MG63 (cell line): ENCODE measurements around the gene RSPH10B. TPM values are rescaled to one million over a fixed set of nuclear protein-coding genes. Genes with fewer than 3 reads are reported as not detected.
"Not testable (repeated sequence)": the region's sequence is repeated elsewhere in the genome, so short reads cannot be mapped to it uniquely, and the experiment has no call there.

Experiments
- DNase-seq: peaks from one replicate; pipeline ENCODE4 v3.0.0-alpha.2; 2020
- H3K27me3 ChIP-seq: fragments of 250-450 bp; sonication (Bioruptor Pico); 2 replicates; pipeline ENCODE4 v1.5.1; 2020; ENCODE audit warnings: mild to moderate bottlenecking, moderate library complexity
- H3K36me3 ChIP-seq: fragments of 250-450 bp; sonication (Bioruptor Pico); 2 replicates; pipeline ENCODE4 v1.5.1; 2020; ENCODE audit warnings: mild to moderate bottlenecking, moderate library complexity
- H3K4me3 ChIP-seq: fragments of 250-450 bp; sonication (Bioruptor Pico); 2 replicates; pipeline ENCODE4 v1.5.1; 2020; ENCODE audit warnings: mild to moderate bottlenecking, moderate library complexity
- H3K9me3 ChIP-seq: fragments of 250-450 bp; sonication (Bioruptor Pico); 2 replicates; pipeline ENCODE4 v1.5.1; 2020; ENCODE audit warnings: mild to moderate bottlenecking, moderate library complexity
- total RNA-seq: library from RNA; depleted of rRNA; stranded (reverse); fragments of >200 nt; shearing (Covaris generic); gene quantifications from 2 replicates; pipeline ENCODE4 v1.2.3, GENCODE V29; 2014; ENCODE audit warnings: low replicate concordance; rRNA removed

Gene RSPH10B
- not detected in 2 replicates for total RNA-seq

DNA sequence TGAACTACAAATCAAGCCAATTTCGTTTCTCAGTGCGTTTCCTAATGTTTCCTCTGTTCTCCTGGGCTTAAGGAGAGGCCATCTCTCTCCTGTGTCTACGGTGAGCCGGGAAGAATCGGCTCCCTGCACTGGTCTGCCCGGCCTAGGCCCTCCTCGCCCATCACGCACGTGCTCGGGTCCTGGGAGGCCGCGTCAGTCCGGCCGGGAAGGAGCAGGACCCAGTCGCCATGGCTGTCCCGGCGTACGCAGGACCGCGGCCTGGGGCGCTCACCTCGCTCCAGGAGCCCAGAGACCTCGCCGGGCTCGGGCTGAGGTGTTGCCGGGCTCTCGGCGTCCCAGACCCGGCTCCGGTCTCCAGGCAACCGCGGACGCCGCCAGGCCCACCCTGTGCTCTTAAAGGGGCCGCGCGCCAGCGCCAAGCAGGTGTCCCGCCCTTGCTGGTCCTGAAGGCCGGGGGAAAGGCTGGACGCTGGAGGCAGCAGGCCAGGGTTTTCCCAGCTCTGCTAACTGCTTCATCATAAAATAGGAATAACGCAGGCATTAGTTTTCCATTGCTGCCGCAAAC lies at the start of gene RSPH10B:
RSPH10B (minus strand) TSS at position 343 of the 565 bp plus-strand sequence. CDS start 3,573 bp downstream, outside the sequence.
- not testable (repeated sequence) for H3K36me3 ChIP-seq, H3K9me3 ChIP-seq, H3K4me3 ChIP-seq, H3K27me3 ChIP-seq, DNase-seq

DNA sequence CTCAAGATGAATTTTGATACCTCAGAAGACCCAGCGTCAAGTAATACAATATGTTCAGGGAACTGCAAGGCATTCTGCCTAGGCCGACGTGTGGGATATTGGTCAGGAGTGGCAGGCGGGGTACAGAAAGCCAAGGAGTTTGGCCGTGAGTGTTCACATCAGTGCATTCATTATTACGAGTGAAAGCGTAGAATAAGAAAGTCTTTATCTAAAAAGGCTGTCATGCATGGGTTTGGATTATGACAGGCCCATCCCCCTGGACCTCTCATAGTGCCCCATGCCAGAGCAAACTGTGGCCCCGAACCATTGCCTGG lies 46.1 kb upstream of the RSPH10B start:
- Histone ChIP-seq H3K9me3 (no peaks in the 10 kb centered on the region), H3K27me3 (no peaks in the 10 kb centered on the region), H3K4me3 (no peak overlapping the region), H3K36me3 (peaks cover 75% of the 10 kb centered on the region)
- no peak for DNase-seq

DNA sequence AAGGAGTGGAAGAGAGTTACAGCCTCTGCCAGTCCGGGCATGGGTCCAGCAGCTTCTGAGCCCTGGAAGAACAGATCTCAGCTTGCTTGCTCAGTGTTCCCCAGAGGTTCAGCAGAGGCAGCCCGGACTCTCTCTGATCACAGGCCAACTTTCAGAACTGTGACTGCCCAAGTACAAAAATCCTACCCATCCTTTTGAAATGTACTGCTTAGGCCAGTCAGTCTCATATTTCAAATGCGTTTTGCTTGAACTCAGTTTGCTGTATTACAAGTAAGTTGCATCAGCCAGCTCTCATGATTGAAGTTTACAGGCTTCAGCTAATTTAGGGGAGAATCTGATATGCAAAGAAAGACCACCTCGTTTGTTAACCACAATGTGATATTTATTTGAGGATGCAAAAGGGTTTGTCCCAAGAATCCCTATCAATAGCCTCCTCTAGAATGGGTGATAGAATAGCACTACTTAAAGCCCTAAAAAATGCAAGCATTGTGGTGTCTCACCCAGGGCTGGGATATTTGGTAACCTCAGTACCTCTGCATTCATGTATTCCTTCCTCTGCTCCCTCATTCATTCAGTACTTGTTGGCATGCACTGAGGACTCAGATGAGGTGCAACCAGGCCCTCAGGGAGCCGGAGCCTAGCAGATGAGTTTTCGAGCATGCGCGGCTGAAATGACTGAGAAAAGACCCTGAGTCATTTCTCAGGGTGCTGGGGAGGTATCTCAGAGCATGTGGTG lies 45.6 kb upstream of the RSPH10B start:
- Histone ChIP-seq H3K27me3 (no peaks in the 10 kb centered on the region), H3K4me3 (no peak overlapping the region), H3K9me3 (no peaks in the 10 kb centered on the region), H3K36me3 (peaks cover 76% of the 10 kb centered on the region)
- peak; percentile 86 for DNase-seq

DNA sequence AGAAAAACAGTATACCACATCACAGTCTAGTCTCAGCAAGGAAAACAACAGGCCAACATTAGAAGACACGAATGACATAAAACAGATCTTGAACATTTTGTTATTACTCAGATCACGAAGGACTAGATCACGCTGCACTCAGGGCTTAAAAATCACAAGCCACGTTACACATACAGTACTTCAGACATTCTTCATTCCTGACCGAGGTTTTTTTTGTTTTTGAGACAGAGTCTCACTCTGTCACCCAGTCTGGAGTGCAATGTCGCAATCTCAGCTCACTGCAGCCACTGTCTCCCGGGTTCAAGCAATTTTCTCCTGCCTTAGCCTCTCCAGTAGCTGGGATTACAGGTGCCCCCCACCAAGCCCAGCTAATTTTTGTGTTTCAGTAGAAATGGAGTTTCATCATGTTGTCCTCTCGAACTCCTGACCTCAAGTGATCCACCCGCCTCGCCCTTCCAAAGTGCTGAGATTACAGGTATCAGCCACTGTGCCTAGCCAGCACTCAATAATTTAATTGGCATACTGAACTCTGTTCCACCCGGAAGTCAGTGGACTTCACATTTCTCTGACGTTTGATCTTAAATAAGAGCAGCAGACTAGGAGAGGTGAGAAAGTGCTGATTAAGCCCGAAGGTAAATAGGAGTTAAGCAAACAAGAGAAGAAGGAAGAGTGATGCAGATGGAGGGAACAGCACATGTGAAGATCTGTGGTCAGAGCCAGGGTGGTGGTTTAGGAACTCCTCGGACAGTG lies 42.0 kb upstream of the RSPH10B start:
- Histone ChIP-seq H3K27me3 (no peaks in the 10 kb centered on the region), H3K36me3 (peaks cover 51% of the 10 kb centered on the region), H3K4me3 (no peak overlapping the region), H3K9me3 (no peaks in the 10 kb centered on the region)
- no peak for DNase-seq

DNA sequence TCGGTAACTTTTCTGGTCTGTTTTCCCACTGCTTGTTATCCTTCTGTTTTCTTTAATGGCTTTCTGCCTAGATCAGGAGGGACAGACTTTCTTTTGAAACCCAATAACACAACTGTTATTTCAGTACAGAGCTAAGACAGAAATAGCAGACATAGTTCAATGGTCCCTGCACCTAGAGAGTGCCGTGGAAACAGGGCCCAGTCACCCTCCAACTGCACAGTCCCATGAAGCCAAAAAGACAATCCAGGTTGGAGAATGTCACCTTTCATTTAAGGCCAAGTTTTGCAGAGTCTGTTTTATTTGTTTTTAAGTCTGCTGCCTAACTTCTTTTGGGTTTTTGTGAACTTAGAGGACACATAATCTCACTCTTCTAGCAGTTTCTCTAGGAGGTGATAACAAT lies 41.1 kb upstream of the RSPH10B start:
- DNase-seq: no peak
- Histone ChIP-seq H3K4me3 (no peak overlapping the region), H3K27me3 (no peaks in the 10 kb centered on the region), H3K36me3 (peaks cover 41% of the 10 kb centered on the region), H3K9me3 (no peaks in the 10 kb centered on the region)

DNA sequence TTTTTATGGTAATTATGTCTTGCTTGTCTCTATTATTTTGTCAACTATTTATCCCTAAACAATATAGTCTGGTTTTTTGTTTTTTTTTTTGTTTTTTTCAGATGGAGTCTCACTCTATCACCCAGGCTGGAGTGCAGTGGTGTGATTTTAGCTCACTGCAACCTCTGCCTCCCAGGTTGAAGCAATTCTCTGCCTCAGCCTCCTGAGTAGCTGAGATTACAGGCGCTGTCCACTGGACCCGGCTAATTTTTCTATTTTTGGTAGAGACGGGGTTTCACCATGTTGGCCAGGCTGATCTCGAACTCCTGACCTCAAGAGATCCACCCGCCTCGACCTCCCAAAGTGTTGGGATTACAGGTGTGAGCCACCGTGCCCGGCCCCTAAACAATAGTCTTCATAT lies 39.9 kb upstream of the RSPH10B start:
- not testable (repeated sequence) for H3K27me3 ChIP-seq, H3K9me3 ChIP-seq, DNase-seq
- Histone ChIP-seq H3K4me3 (peak overlapping the region; percentile 79), H3K36me3 (peaks cover 35% of the 10 kb centered on the region)

DNA sequence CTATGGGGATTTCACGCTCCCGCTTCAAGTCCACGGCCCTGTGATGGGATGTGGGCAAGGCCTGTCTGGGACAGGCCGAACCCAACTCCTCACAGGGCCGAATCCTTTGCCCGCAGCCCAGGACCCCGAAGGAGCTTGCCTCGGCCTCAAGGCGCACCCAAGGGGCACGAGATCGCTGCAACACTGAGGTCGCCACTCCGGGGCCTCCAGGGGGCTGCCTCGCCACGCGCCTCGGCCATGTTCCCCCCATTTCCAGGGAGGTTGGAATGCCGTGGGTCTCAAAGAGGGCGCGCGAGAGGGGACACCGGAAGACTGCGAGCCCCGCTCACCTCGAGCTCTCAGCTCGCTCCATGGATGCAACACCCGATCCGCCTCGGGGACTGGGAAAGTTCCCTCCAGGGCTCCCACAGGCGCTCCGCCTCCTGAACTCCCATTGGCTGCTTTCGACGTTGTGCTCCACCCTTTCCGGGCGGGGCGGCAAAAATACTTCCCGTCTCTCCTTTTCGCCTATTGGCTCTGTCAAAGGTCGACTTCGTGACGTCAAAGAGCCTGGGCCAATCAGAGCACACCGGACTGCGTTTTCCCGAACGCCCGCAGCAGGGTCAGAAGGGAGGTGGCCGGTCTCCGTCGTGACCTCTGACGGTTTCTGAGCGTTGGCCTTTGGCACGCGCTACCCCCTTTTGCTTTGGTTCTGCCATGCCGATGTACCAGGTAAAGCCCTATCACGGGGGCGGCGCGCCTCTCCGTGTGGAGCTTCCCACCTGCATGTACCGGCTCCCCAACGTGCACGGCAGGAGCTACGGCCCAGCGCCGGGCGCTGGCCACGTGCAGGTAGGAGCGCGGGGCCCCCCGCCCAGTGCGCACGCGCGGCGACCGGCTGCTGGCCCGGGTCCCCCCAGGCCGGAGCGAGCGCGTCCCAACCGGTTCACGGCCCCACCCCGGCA lies 38.5 kb upstream of the RSPH10B start, which contains the start of the genes AIMP2 and PMS2:
AIMP2 (plus strand) TSS at position 605 of the 944 bp plus-strand sequence; CDS start at position 697, 92 bp downstream.
PMS2 (minus strand) TSS at position 382 of the 944 bp plus-strand sequence; CDS start at position 352, 30 bp downstream.
- Histone ChIP-seq H3K36me3 (peaks cover 27% of the 10 kb centered on the region), H3K9me3 (no peaks in the 10 kb centered on the region), H3K27me3 (no peaks in the 10 kb centered on the region), H3K4me3 (peak within 1 kb of the TSS; percentile 79)
- DNase-seq: peak; percentile 99

DNA sequence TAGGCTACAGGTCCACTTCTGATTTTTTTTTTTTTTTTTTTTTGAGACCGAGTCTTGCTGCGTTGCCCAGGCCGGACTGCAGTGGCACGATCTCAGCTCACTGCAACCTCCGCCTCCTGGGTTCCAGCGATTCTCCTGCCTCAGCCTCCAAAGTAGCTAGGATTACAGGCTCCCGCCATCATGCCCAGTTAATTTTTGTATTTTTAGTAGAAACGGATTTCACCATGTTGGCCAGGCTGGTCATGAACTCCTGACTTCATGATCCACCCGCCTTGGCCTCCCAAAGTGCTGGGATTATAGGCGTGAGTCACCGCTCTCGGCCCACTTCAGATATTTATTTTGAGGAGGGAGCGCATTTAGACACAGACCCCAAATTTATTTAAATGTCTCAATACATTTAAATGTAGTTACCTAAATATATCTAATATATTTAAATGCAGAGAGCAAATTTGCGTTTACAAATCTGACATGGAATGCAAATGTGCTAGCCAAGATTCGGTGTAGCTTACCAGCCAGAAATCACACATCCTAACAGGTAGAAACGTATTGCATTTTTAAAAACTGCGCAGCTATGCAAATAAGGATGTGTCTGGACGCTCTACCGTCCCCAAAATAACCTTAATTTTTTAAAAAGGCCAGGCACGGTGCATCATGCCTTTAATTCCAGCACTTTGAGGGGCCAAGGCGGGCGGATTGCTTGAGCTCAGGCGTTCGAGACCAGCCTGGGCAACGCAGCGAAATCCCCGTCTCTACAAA lies 37.5 kb upstream of the RSPH10B start:
- H3K27me3 ChIP-seq, H3K9me3 ChIP-seq: not testable (repeated sequence)
- peak overlapping the region; percentile 79 for H3K4me3 ChIP-seq
- peaks cover 27% of the 10 kb centered on the region for H3K36me3 ChIP-seq
- DNase-seq: peak; percentile 59

DNA sequence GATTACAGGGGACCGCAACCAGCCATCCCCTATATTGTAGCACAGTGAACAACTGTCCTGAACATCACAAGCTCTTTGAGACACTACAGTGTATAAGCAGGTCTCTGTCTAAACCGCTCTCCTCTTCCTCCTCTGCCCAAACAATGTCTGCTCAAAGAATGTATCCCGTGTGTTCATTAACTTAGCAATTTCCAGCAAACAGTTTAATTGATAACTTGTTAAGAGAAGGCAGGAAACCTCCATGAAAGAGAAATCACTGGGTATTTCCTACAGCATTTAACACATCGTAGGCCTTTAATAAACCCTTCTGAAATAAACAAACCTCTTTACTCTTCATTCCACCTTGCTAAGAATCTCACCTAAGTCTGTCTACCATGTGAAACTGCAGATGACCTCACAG lies 36.9 kb upstream of the RSPH10B start:
- Histone ChIP-seq H3K9me3 (no peaks in the 10 kb centered on the region), H3K36me3 (peaks cover 25% of the 10 kb centered on the region), H3K27me3 (no peaks in the 10 kb centered on the region), H3K4me3 (no peak overlapping the region; the same call in 1 of the 2 replicates)
- no peak for DNase-seq

DNA sequence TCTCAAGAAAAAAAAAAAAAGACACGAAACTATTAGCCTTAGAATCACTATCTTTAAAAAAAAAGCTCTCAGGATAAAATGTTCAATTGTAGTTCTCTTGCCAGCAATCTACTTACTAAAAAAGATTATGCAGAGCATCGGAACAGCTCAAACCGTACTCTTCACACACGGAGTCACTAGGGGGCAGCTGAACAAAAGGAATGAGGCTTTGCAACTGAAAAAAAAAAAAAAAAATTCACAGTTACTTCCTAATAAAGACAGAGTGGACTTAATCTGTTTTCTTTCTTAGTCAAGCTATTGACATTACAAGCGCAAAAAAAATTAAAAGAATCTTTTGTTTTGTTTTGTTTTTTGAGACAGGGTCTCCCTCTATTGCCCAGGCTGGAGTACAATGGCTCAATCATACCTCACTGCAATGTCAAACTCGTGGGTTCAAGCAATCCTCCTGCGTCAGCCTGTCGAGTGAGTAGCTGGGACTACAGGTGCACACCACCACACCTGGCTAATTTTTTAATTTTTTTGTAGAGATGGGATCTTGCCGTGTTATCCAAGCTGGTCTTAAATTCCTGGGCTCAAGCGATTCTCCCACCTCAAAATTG lies 26.8 kb upstream of the RSPH10B start:
- Histone ChIP-seq H3K36me3 (peaks cover 34% of the 10 kb centered on the region), H3K9me3 (no peaks in the 10 kb centered on the region), H3K27me3 (no peaks in the 10 kb centered on the region), H3K4me3 (no peak overlapping the region)
- DNase-seq: peak; percentile 31

DNA sequence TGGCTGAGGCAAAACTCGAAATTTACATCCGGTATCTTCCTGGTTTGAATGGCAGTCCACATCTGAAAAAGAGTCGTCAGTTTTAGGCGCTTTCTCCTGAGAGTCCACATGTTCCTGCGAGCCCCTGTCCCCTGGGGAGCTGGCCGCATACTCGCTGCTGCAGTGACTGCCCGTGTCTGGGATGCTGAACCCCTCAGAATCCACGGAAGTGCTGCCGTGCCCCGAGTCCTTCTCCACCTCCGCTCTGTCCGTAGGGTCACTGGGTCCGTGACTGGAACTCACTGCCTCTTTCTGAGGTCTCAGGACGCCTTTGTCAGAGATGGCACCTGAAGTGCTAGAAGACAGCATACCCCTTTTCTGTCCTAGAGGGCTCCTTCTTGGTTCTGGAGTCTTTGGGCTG lies 16.6 kb upstream of the RSPH10B start:
- H3K36me3 ChIP-seq: peaks cover 17% of the 10 kb centered on the region
- H3K27me3 ChIP-seq, DNase-seq, H3K9me3 ChIP-seq, H3K4me3 ChIP-seq: not testable (repeated sequence)

DNA sequence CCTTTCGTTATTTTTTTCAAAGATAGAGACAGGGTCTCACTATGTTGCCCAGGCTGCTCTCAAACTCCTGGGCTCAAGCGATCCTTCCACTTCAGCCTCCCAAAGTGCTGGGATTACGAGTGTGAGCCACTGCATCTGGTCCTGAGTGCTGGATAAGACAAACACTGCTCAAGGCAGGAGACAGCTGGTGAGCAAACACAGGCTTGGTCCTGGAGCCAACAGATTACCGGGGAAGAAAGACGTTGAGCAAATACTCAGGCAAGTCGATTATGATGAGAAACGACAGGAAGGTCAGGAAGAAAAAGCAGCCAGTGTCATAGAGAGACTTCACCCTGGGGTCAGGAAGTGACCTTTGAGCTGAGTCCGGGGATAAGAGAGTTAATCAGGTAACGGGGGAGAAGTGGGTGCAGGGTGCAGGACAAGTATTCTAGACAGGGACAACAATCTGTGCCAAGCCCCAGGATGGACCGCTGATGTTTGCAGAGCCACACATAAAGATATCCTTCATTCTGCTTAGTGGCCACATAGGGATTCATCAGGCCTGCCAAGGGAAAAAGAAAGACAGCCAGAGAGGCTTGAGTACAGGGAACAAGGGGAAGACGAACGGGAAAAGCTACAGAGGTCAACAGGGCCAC lies 9.3 kb upstream of the RSPH10B start:
- H3K27me3 ChIP-seq, H3K4me3 ChIP-seq, DNase-seq, H3K36me3 ChIP-seq, H3K9me3 ChIP-seq: not testable (repeated sequence)

DNA sequence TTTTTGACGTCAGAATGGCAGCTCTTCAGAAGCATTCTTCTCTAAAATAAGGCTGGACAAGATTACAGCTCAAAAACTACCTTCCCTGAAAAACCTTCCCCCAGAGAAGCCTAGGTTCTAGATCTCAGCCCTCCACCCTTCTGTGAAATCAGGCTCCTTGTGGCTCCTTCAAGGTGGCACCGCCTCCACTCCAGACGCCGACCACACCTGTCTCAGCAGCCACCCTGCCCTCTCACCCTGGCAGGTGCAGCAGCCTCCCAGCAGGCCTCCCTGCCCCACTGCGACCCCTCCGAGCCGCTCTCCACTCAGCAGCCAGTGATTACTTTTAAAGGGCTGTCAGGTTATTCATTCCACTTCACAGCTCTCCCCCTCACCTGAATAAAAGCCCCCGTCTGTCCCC lies 3.1 kb upstream of the RSPH10B start:
- not testable (repeated sequence) for H3K36me3 ChIP-seq, H3K4me3 ChIP-seq, H3K9me3 ChIP-seq, H3K27me3 ChIP-seq, DNase-seq

DNA sequence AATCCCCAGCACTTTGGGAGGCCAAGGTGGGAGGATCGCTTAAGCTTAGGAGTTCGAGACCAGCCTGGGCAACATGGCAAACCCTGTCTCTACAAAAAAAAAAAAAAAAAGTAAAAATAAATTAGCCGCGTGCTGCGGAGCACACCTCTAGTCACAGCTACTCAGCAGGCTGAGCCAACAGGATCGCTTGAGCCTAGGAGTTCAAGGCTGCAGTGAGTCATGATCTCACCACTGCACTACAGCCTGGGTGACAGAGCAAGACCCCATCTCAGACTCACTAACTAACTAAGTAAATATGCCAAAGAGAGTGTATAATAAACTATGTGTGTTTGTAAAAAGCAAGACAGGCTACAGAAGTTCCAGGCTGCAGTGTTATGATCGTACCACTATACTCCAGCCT lies 6.7 kb downstream of the RSPH10B start:
- DNase-seq, H3K9me3 ChIP-seq, H3K4me3 ChIP-seq, H3K36me3 ChIP-seq, H3K27me3 ChIP-seq: not testable (repeated sequence)

DNA sequence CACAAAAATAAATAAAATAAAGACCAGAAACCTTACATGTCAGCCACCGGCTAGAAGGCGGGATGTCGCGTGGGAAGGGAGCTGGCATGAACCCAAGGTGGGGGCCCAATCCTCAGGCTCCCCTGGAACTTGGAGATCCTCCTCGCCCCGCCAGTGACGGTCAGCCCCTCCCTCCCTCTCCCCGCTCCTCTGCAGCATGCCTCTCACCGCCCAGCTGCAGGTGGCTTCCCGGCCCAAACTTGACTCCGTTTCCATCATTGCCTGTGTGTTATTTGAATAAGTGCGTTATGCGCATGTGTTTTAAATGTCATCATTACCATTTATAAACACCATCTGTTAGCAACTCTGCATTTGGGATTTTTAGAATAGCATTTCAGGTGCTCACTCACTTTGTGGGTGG lies 7.3 kb downstream of the RSPH10B start:
- H3K27me3 ChIP-seq, H3K9me3 ChIP-seq, DNase-seq, H3K4me3 ChIP-seq, H3K36me3 ChIP-seq: not testable (repeated sequence)
